A549 treated with ZK216348 at 1 μM for 4 hours (cell line): ENCODE data around the gene KRT27. TPM values are rescaled to one million over a fixed set of nuclear protein-coding genes. Genes with fewer than 3 reads are reported as not detected.

Experiments used
- total RNA-seq: library from RNA; stranded (reverse); fragments of 200-300 nt; extraction: Qiagen RNA extraction; gene quantifications from 5 replicates; pipeline ENCODE4 v1.2.3, GENCODE V29; 2022; ENCODE audit warnings: low read depth

Gene KRT27
- not detected in 5 replicates for total RNA-seq

GRCh38 chr17:40782450-40782849, at the start of gene KRT27:
KRT27 (minus strand) TSS chr17:40782550; CDS start chr17:40782493, 57 bp downstream.

GRCh38 chr17:40822132-40822812, 39.9 kb upstream of the KRT27 start, which contains the start of gene KRT10:
KRT10 (minus strand) TSS chr17:40822614; CDS start chr17:40822585, 29 bp downstream.

GRCh38 chr17:40799859-40800258, 17.5 kb upstream of the KRT27 start, which contains the start of gene KRT28:
KRT28 (minus strand) TSS chr17:40799959; CDS start chr17:40799893, 66 bp downstream.

GRCh38 chr17:40772101-40772500, 10.2 kb downstream of the KRT27 start, which contains the start of gene KRT26:
KRT26 (minus strand) TSS chr17:40772201; CDS start chr17:40772113, 88 bp downstream.

GRCh38 chr17:40755231-40755630, 27.1 kb downstream of the KRT27 start, which contains the start of gene KRT25:
KRT25 (minus strand) TSS chr17:40755331; CDS start chr17:40755271, 60 bp downstream.

Other genes with a start within 250 kb of the KRT27 start
- gene CCR7, start 217.1 kb downstream of the KRT27 start, total RNA-seq: 0.88 to 1.3 TPM (median 1.2 TPM) in 5 replicates
- 105 to 119 TPM (median 113 TPM) in 5 replicates for gene SMARCE1, start 134.7 kb downstream of the KRT27 start, total RNA-seq
- 0.41 to 1.1 TPM (median 0.59 TPM) in 5 replicates for gene KRT222, start 117.4 kb downstream of the KRT27 start, total RNA-seq
- gene KRT24, start 78.8 kb downstream of the KRT27 start, total RNA-seq: not detected in 5 replicates
- gene KRT25, start 27.2 kb downstream of the KRT27 start, total RNA-seq: not detected in 5 replicates
- gene KRT26, start 10.3 kb downstream of the KRT27 start, total RNA-seq: not detected in 5 replicates
- gene KRT28, start 17.4 kb upstream of the KRT27 start, total RNA-seq: not detected in 5 replicates
- 99.6 to 118 TPM (median 105 TPM) in 5 replicates for gene KRT10, start 40.1 kb upstream of the KRT27 start, total RNA-seq
- not detected in 5 replicates for gene KRT12, start 84.7 kb upstream of the KRT27 start, total RNA-seq
- 0.18 to 0.61 TPM (median 0.31 TPM) in 5 replicates for gene KRT20, start 102.7 kb upstream of the KRT27 start, total RNA-seq
- 0.08 to 0.31 TPM (median 0.18 TPM) in 3 of 5 replicates, not detected in the others for gene KRT23, start 155.1 kb upstream of the KRT27 start, total RNA-seq
- not detected in 5 replicates for gene KRT39, start 184.4 kb upstream of the KRT27 start, total RNA-seq
- not detected in 5 replicates for gene KRT40, start 201.8 kb upstream of the KRT27 start, total RNA-seq
- gene KRTAP3-3, start 211.6 kb upstream of the KRT27 start, total RNA-seq: not detected in 5 replicates
- not detected in 5 replicates for gene KRTAP3-2, start 217.4 kb upstream of the KRT27 start, total RNA-seq
- gene KRTAP3-1, start 226.6 kb upstream of the KRT27 start, total RNA-seq: not detected in 5 replicates
- gene KRTAP1-5, start 244.7 kb upstream of the KRT27 start, total RNA-seq: not detected in 5 replicates
- not detected in 5 replicates for gene KRTAP1-4, start 247.6 kb upstream of the KRT27 start, total RNA-seq